Measurements from ENCODE around the gene CRP.
"Not testable (repeated sequence)": the region's sequence is repeated elsewhere in the genome, so short reads cannot be mapped to it uniquely, and the experiment has no call there.

Gene CRP

DNA sequence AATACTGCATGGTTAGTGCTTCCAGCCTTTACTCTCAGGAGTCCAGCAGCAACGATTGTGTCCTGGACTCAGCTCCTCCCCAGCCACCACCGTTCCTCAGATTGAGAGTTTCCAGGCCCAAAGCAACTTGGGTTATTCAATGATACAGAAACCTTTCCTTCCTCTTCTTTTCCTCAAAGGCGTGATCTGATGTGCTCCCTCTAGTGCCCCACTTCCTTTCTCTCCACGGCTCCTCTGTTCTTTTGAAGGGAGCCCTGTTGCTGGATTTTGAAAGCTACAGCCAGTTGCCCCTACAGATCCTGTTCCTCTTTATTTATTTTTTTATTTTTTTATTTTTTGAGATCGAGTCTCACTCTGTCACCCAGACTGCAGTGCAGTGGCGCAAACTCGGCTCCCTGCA lies 14.1 kb downstream of the CRP start:
- in situ Hi-C loops (cut with MboI; ENCODE audit: low sequenced_read_pairs) = no loop called here

DNA sequence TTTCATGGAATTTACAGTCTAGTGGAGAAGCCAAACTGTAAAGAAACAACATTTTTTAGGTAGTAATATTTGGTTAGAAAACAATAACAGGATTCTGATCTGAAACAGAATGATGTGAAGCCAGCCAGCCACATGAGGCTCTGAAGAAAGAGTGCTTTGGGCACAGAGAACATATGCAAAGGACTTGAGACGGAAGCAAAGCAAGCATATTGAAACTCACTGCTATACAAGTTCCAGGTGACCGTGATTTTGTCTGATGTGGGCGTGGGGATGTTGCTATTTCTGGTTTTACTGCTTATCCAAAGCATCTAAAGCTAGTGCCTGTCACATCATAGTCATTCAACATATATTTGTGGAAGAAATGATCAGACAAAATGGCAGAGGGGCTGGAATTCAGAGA lies 14.7 kb downstream of the CRP start:
- in situ Hi-C loops (cut with MboI; ENCODE audit: low sequenced_read_pairs) = no loop called here

GRCh38 chr1:159699246-159699645 lies 15.1 kb downstream of the CRP start:
- in situ Hi-C loops (cut with MboI; ENCODE audit: low sequenced_read_pairs) = no loop called here

DNA sequence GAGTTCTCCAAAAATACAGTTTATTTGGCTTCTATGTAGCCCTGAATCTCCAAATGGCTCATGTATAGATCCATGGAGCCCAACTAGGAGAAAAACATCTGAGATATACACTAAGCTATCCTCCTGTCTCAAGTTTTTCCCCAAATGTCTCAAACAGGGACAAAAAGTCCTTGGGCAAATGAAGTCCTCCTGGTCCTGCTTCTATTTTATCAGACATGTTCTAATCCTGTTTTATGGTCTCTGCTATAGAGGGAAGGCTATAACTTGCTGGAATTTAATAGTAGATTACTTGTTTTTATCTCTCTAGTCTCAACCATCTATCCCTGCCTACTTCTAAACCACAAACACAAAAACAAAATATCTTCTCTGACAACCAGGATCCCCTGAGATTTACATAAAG lies 26.9 kb downstream of the CRP start:
- in situ Hi-C loops (cut with MboI; ENCODE audit: low sequenced_read_pairs) = no loop called here

DNA sequence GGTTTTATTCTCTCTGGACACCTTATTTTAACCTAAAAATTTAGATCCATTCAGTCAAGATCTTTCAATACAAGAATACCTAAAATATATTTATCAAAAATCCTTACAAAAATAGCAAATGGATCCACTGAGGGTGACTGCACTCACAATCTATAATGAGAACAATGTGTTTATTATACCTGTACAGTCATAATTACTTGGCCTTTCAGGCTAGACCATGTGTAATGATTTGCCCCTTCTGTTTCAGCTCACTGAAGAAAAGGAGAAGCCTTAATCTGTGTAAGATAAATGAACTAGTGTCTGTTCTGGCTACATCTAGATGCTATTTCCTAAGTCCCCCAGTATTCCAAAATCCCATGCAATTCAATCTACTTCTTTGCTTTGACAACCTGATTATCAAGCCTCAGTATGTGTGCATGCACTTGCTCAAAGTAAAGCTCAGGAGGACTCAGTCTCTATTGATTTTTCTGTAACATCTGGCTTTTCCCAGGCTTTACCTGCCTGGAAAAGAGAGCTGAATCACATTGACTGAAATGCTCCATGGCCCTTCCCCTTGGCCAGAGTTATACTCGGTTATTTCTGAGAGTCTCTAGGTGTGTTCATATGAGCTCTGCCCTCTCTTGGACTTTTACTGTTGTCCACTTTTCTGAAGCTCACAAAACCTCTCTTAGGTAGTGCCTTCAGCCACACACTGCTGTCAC lies 27.6 kb downstream of the CRP start:
- in situ Hi-C loops (cut with MboI; ENCODE audit: low sequenced_read_pairs) = no loop called here

GRCh38 chr1:159678939-159679338 lies 35.5 kb downstream of the CRP start:
- in situ Hi-C loops (cut with MboI; ENCODE audit: low sequenced_read_pairs) = no loop called here

DNA sequence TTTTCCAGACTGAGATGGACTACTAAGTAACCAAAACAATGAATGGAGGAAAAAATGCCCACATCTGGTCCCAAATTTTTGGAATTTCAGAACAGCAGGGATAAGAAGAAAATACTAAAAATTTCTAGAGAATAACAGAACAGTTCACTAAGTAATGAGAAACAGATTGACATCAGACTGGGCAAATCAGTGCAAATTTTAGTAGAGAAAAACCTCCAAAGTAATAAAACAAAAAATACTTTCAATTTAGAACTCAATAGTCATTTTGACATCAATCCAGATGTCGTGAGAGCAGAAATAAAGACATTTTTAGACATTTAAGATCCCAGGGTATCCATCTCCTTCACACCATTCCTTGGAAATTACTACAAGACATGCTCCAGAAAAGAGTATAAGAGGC lies 39.3 kb downstream of the CRP start:
- in situ Hi-C loops (cut with MboI; ENCODE audit: low sequenced_read_pairs) = no loop called here

GRCh38 chr1:159672390-159672789 lies 42.0 kb downstream of the CRP start:
- in situ Hi-C loops (cut with MboI; ENCODE audit: low sequenced_read_pairs) = not testable (repeated sequence)

GRCh38 chr1:159669338-159669737 lies 45.1 kb downstream of the CRP start:
- in situ Hi-C loops (cut with MboI; ENCODE audit: low sequenced_read_pairs) = no loop called here

- in situ Hi-C loops (cut with MboI; ENCODE audit: low sequenced_read_pairs) = no loop called here
Observed at GRCh38 chr1:159668739-159669138, 45.6 kb downstream of the CRP start.

DNA sequence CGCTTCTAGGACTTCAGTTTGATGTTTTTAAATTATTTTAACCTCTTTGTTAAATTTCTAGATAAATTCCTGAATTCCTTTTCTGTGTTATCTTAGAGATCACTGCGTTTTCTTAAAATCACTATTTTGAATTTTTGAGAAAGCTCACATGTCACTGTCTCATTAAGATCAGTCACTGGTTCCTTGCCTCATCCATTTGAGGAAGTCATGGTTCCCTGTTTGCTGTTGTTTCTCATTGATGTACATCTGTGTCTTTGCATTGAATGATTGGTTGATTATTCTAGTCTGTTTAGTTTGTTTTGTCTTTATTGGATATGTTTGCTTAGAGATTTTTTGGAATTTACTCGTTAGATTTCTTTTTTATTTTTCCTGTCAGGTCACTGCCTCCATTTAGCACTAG lies 50.1 kb downstream of the CRP start:
- in situ Hi-C loops (cut with MboI; ENCODE audit: low sequenced_read_pairs) = no loop called here

DNA sequence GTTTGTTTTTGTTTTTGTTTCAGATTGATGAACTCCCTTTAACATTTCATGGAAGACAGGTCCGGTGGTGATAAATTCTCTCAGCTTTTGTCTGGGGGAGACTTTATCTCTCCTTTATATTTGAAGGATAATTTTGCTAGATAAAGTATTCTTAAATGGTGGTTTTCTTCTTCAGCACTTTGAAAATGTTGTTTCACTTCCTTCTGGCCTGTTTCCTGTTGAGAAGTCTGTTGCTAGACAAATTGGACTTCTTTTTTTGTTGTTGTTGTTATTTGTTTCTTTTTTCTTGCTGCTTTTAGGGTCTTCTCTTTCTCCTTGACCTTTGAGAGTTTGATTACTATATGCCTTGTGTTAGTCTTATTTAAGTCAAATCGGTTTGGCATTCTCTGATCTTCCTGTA lies 50.8 kb downstream of the CRP start:
- in situ Hi-C loops (cut with MboI; ENCODE audit: low sequenced_read_pairs) = no loop called here
